Glutamatergic neuron (in vitro differentiated cells): ENCODE data around the gene COL12A1. TPM values are rescaled to one million over a fixed set of nuclear protein-coding genes. Genes with fewer than 3 reads are reported as not detected.

Experiments used
- DNase-seq: peaks from one replicate; pipeline ENCODE4 v3.0.0; 2022
- H3K27ac Mint-ChIP-seq: one replicate; pipeline ENCODE4 v1.8.0; 2020; ENCODE audit warnings: mild to moderate bottlenecking, mixed read lengths, inconsistent platforms; ENCODE audit not compliant: unreplicated experiment
- H3K27me3 Mint-ChIP-seq: one replicate; pipeline ENCODE4 v1.8.0; 2020; ENCODE audit warnings: mild to moderate bottlenecking, moderate library complexity, mixed read lengths, inconsistent platforms; ENCODE audit not compliant: unreplicated experiment
- H3K36me3 Mint-ChIP-seq: one replicate; pipeline ENCODE4 v1.8.0; 2020; ENCODE audit warnings: mild to moderate bottlenecking, mixed read lengths, inconsistent platforms; ENCODE audit not compliant: unreplicated experiment
- H3K4me1 Mint-ChIP-seq: one replicate; pipeline ENCODE4 v1.8.0; 2020; ENCODE audit warnings: mild to moderate bottlenecking, low read depth, mixed read lengths, inconsistent platforms; ENCODE audit not compliant: unreplicated experiment
- H3K4me3 Mint-ChIP-seq: one replicate; pipeline ENCODE4 v1.8.0; 2020; ENCODE audit warnings: mild to moderate bottlenecking, mixed read lengths, inconsistent platforms; ENCODE audit not compliant: unreplicated experiment
- H3K9me3 Mint-ChIP-seq: one replicate; pipeline ENCODE4 v1.8.0; 2020; ENCODE audit warnings: mild to moderate bottlenecking, moderate library complexity, mixed read lengths, inconsistent platforms; ENCODE audit not compliant: unreplicated experiment
- CTCF ChIP-seq: fragments of 200-600 bp; sonication (generic); IDR thresholded peaks from one replicate; pipeline ENCODE4 v1.5.0; 2021; ENCODE audit not compliant: partially characterized antibody, unreplicated experiment
- total RNA-seq: library from RNA; stranded (reverse); fragmentation: NEBNext Ultra II Directional; extraction: Animal tissue kit (Norgen Biotek cat#: 25700); gene quantifications from one replicate; pipeline ENCODE4 v1.2.1, GENCODE V29; 2021; ENCODE audit not compliant: unreplicated experiment

Gene COL12A1
- total RNA-seq, 1 donor from 2014 or later = 2.4 TPM

- no peak for DNase-seq
- peaks cover 4% of the 10 kb centered on the region for H3K36me3 Mint-ChIP-seq
- H3K4me3 Mint-ChIP-seq = peak overlapping the region; percentile 91
- TF ChIP-seq CTCF = peak; percentile 30
- peaks cover 23% of the 10 kb centered on the region for H3K27me3 Mint-ChIP-seq
- peaks cover 26% of the 10 kb centered on the region for H3K4me1 Mint-ChIP-seq
- H3K9me3 Mint-ChIP-seq = peaks cover 16% of the 10 kb centered on the region
- no peak overlapping the region for H3K27ac Mint-ChIP-seq
Measured at GRCh38 chr6:75209184-75209723, 3.4 kb upstream of the COL12A1 start.

GRCh38 chr6:75208298-75209183 is 2.7 kb upstream of the COL12A1 start:
- H3K27me3 Mint-ChIP-seq = peaks cover 25% of the 10 kb centered on the region
- H3K4me3 Mint-ChIP-seq = peak overlapping the region; percentile 91
- peak overlapping the region; percentile 89 for H3K27ac Mint-ChIP-seq
- TF ChIP-seq CTCF = peak; percentile 78
- peaks cover 16% of the 10 kb centered on the region for H3K9me3 Mint-ChIP-seq
- H3K36me3 Mint-ChIP-seq = peaks cover 4% of the 10 kb centered on the region
- peak; percentile 91 for DNase-seq
- peaks cover 26% of the 10 kb centered on the region for H3K4me1 Mint-ChIP-seq

GRCh38 chr6:75206576-75207342 is 906 bp upstream of the COL12A1 start:
- peak; percentile 40 for DNase-seq
- TF ChIP-seq CTCF = no peak
- peaks cover 26% of the 10 kb centered on the region for H3K4me1 Mint-ChIP-seq
- no peak overlapping the region for H3K27ac Mint-ChIP-seq
- H3K4me3 Mint-ChIP-seq = peak overlapping the region; percentile 91
- H3K36me3 Mint-ChIP-seq = peaks cover 4% of the 10 kb centered on the region
- H3K27me3 Mint-ChIP-seq = peaks cover 34% of the 10 kb centered on the region
- peaks cover 16% of the 10 kb centered on the region for H3K9me3 Mint-ChIP-seq

- peaks cover 26% of the 10 kb centered on the region for H3K4me1 Mint-ChIP-seq
- peak; percentile 39 for DNase-seq
- H3K4me3 Mint-ChIP-seq = peak overlapping the region; percentile 91
- peaks cover 4% of the 10 kb centered on the region for H3K36me3 Mint-ChIP-seq
- no peak for TF ChIP-seq CTCF
- peaks cover 16% of the 10 kb centered on the region for H3K9me3 Mint-ChIP-seq
- H3K27me3 Mint-ChIP-seq = peaks cover 38% of the 10 kb centered on the region
- no peak overlapping the region for H3K27ac Mint-ChIP-seq
Measured at GRCh38 chr6:75204959-75205775, 686 bp downstream of the COL12A1 start.
